ENCODE measurements around the gene UBAP2. TPM values are rescaled to one million over a fixed set of nuclear protein-coding genes. Genes with fewer than 3 reads are reported as not detected.

UBAP2 gene
- total RNA-seq, 1 donor from 2014 or later: 52.2 TPM

- peaks cover 2% of the 10 kb centered on the region for H3K4me1 Mint-ChIP-seq
- no peak overlapping the region for H3K27ac Mint-ChIP-seq
- DNase-seq (ENCODE audit: low spot score in 2 of 2, unreplicated experiment in 2 of 2): no peak
- no peaks in the 10 kb centered on the region for H3K27me3 Mint-ChIP-seq (ENCODE audit: low read depth)
- TF ChIP-seq CTCF (IDR thresholded peaks at IDR 0.05; ENCODE audit: unreplicated experiment): no peak
- no peaks in the 10 kb centered on the region for H3K36me3 Mint-ChIP-seq
- H3K9me3 Mint-ChIP-seq: no peaks in the 10 kb centered on the region
- H3K4me3 Mint-ChIP-seq: no peak overlapping the region
These were observed 16.9 kb upstream of the UBAP2 start for GRCh38 chr9:34065541-34065940.

GRCh38 chr9:34059954-34060353, 11.3 kb upstream of the UBAP2 start:
- no peaks in the 10 kb centered on the region for H3K27me3 Mint-ChIP-seq (ENCODE audit: low read depth)
- no peaks in the 10 kb centered on the region for H3K9me3 Mint-ChIP-seq
- no peak overlapping the region for H3K27ac Mint-ChIP-seq
- no peaks in the 10 kb centered on the region for H3K36me3 Mint-ChIP-seq
- H3K4me1 Mint-ChIP-seq: peaks cover 6% of the 10 kb centered on the region
- no peak overlapping the region for H3K4me3 Mint-ChIP-seq
- DNase-seq (ENCODE audit: low spot score in 2 of 2, unreplicated experiment in 2 of 2): no peak
- no peak for TF ChIP-seq CTCF (IDR thresholded peaks at IDR 0.05; ENCODE audit: unreplicated experiment)

GRCh38 chr9:34059281-34059680, 10.6 kb upstream of the UBAP2 start:
- peaks cover 6% of the 10 kb centered on the region for H3K4me1 Mint-ChIP-seq
- no peaks in the 10 kb centered on the region for H3K27me3 Mint-ChIP-seq (ENCODE audit: low read depth)
- no peaks in the 10 kb centered on the region for H3K9me3 Mint-ChIP-seq
- DNase-seq (ENCODE audit: low spot score in 2 of 2, unreplicated experiment in 2 of 2): no peak
- H3K4me3 Mint-ChIP-seq: no peak overlapping the region
- TF ChIP-seq CTCF (IDR thresholded peaks at IDR 0.05; ENCODE audit: unreplicated experiment): no peak
- H3K36me3 Mint-ChIP-seq: no peaks in the 10 kb centered on the region
- no peak overlapping the region for H3K27ac Mint-ChIP-seq

- peaks cover 2% of the 10 kb centered on the region for H3K36me3 Mint-ChIP-seq
- no peak for DNase-seq (ENCODE audit: low spot score in 2 of 2, unreplicated experiment in 2 of 2)
- no peaks in the 10 kb centered on the region for H3K9me3 Mint-ChIP-seq
- peak overlapping the region; percentile 100 for H3K27ac Mint-ChIP-seq
- H3K27me3 Mint-ChIP-seq (ENCODE audit: low read depth): no peaks in the 10 kb centered on the region
- H3K4me1 Mint-ChIP-seq: peaks cover 32% of the 10 kb centered on the region
- no peak for TF ChIP-seq CTCF (IDR thresholded peaks at IDR 0.05; ENCODE audit: unreplicated experiment)
- peak overlapping the region; percentile 93 for H3K4me3 Mint-ChIP-seq
These were observed 1.1 kb upstream of the UBAP2 start for GRCh38 chr9:34049630-34050384.

- H3K4me3 Mint-ChIP-seq: peak overlapping the region; percentile 93
- peaks cover 3% of the 10 kb centered on the region for H3K36me3 Mint-ChIP-seq
- peak; percentile 23 to 52 for DNase-seq (ENCODE audit: low spot score in 2 of 2, unreplicated experiment in 2 of 2)
- H3K27me3 Mint-ChIP-seq (ENCODE audit: low read depth): no peaks in the 10 kb centered on the region
- no peak for TF ChIP-seq CTCF (IDR thresholded peaks at IDR 0.05; ENCODE audit: unreplicated experiment)
- H3K27ac Mint-ChIP-seq: peak overlapping the region; percentile 100
- H3K4me1 Mint-ChIP-seq: peaks cover 32% of the 10 kb centered on the region
- H3K9me3 Mint-ChIP-seq: no peaks in the 10 kb centered on the region
These were observed 592 bp downstream of the UBAP2 start for GRCh38 chr9:34047864-34048726.
